Erythroblast (primary cell): ENCODE data around the gene TMPRSS15.
"Not testable (repeated sequence)": the region's sequence is repeated elsewhere in the genome, so short reads cannot be mapped to it uniquely, and the experiment has no call there.

Source experiments
- DNase-seq, 2 experiments: peaks; one replicate each; lab custom pipeline; 2025; lab: John Stamatoyannopoulos, UW
- GATA1 ChIP-seq: IDR thresholded peaks from 2 replicates; pipeline ENCODE4 v1.6.1; 2011; ENCODE audit warnings: low read depth, mild to moderate bottlenecking, control low read depth, low read length, moderate library complexity
- POLR2A ChIP-seq: IDR thresholded peaks from 2 replicates; pipeline ENCODE4 v1.6.1; 2011; ENCODE audit warnings: mild to moderate bottlenecking, low read length

Gene TMPRSS15

DNA sequence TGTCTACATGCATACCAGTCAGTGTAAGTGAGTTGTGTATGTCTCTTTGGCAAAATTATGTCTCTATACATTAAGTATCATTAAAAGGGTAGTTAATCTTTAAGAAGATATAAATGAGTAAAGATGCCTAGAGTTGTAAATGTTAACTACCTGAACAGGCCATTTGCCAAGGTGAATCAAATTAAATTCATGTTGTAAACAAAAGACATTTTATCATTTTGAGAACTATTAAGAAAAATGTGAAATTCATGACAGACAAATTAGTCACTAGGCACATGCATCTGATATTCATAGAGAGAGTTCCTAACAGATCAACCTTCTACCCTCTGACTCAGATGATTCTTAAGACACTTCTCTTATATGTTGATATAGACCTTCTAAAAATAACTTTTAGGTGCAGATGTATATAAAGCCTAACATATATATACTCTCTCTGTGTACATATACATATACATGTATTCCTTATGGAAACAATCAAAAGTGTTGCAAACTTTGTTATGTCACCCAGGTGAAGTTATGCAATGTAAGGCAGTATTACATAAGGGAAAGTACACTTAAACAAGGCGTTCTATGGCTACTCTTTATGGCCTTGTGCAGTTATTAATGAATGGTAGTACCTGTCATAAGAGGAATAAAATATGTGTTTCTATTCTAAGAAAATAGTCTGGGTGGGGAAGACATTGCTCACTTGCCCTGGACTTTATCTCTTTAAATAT is at the start of gene TMPRSS15:
TSS of gene TMPRSS15 (minus strand) at position 51 of the 716 bp plus-strand sequence. CDS start 163 bp downstream, outside the sequence.
- DNase-seq = no peak
- TF ChIP-seq GATA1 = no peak
- TF ChIP-seq POLR2A = no peak

DNA sequence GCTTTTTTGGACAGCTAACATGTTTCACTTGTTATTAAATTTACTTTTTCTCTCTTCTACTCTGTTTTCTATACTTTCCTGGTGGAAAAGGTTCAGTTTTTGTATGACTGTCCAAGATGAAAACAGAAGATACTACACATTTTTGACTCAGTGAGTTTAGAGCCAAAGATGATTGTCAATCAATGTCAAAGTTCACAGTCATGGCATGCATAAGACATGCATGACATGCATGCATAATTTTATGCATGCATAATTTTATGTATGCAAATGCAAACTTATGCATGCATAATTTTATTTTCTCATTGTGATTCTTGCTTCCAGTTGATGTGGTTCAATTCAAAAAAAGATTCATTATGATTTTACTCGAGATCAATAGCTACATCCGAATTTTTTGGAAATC is 48.1 kb upstream of the TMPRSS15 start:
- TF ChIP-seq POLR2A (no peak), GATA1 (no peak)
- DNase-seq = no peak

DNA sequence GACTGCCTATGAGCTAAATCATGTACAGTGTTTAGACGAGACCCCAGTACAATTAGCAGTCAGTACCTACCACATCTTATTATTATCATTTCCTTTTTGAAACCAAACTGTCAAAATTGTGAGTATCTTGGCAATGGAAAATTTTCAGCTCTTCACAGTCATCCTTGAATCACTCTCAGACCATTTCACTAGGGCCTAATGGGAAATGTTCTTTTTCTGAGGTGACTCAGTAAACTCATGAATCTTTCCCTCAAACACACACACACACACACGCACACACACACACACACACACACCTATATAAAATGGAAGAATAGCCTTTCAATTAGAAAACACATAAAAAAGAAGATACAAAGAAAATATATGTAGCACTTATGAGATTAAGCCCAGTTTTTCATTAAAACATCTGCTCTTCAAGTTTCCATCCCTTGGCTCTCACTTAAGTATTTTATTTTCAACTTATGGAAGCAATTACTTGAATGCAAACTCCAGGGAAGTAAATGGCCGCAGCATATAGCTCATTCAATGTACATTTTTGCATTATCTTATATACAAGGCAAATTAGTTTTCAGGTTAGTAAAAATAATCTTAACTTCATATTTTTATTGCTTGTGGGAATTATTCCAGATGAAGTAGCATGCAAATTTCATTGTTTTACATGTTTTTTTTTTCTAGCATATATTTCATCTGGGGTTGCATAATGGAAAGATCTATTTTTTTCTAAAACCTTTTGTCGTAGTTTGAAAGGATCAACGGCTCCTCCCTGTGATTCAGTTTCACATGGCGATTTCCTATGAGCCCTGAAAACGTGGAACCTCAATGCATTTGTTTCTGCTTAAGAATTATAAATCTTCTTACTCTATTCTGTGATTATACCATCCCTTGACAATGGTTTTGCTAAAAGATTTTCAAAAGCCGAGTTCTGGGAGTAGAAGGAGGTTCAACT is 46.3 kb upstream of the TMPRSS15 start:
- TF ChIP-seq POLR2A (no peak), GATA1 (no peak)
- DNase-seq = no peak

DNA sequence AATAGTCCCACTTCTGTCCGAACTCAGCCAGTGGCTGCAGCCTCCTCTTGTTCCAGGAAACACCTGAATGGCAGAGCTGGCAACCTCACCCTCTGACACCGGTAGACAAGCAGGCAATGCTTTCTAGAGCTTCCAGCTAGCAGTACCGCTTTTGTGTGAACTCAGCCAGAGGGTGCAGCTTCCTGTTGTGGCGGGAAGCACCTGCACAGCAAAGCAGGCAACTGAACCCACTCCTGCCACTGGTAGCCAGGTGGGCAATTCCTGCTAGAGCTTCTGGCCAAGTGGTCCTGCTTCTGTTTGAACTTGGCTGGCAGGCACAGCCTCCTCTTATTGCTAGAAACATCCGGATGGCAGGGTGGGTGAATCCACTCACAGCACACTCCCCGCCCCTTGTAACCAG is 40.1 kb upstream of the TMPRSS15 start:
- no peak for DNase-seq
- TF ChIP-seq POLR2A (no peak), GATA1 (no peak)

DNA sequence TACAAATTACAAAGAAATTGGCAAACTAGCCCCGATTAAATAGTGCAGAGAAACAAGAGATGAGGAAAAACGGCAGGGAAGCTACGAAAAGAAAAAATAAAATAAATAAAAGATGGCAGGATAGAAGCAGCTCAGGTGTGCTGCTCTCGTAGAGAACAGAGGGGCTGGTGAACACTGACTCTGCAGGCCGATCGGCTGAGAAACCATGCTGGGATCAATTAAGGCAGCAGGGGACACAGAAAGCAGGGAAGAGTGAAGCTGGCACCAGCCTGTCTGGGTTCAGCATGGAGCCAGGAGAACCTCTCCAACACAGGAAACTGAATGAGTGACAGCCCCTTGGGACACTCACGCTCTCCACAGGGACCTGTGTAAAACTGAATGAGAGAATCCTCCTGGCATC is 39.5 kb upstream of the TMPRSS15 start:
- DNase-seq = no peak
- TF ChIP-seq POLR2A (no peak), GATA1 (no peak)

DNA sequence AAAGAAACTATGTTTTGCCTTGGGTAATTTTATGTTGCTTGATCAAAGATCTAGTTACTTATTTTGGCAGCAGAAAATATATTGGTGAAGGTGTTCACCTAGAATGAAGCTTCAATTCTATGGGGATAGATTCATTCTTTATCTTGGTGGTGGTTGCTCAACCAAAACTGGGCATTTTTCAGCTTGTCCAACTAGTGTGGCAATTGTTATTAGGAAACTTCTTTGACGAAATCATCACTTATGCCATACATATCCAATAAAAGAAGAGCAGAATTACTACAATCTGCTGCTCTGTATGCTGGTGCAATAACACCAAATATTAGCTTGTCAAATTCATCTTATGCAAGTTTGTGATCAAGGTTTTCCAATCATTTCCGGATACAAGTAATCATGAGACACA is 26.8 kb upstream of the TMPRSS15 start:
- DNase-seq = no peak
- no peak for TF ChIP-seq POLR2A
- no peak for TF ChIP-seq GATA1

DNA sequence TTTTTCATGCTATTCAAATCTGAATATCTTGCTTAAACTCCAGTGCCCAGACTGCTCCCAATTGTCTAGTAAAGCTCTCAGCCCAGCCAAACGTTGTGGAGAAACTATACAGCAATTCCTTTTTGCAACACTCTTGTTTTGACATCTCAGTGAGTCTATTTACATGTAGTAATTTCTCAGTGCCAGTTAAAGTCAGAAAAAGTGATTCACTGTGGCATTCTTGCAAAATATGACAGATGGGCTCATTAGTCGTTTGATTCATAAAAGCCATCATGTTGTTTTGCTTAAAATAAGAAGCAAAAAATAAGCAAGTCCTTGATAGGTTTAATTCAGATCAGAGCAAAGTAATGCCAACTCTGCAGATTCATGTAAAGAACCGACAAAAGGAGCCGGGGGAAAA is 20.7 kb upstream of the TMPRSS15 start:
- TF ChIP-seq POLR2A (no peak), GATA1 (no peak)

DNA sequence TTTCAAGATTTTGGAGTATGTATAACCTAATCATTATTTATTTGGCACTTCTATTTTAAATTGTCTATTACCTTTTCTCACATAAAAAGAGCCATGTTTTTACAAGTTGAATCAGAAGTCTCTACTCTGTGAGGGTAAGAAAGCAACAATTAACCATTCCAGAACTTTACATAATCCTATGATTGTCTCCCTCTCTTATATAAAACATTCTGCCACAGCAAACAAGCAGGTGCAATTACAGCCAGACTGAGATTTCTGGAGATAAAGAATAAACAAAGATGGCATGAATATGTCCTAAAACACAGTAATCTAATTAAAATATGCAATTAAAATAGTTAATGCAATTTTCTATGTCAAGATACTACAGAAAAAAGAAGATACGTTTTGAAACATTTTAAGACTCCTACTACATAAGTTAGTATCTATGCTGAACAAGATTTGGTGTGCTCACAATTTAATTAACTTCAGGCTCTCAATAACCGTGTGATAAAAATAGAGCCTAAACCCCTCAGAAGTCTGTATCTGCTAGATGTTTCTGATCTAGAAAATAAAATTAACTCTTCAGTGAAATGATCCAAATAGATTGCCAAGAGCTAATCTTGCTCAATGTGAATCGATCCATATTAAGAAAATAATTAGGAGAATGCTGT is 13.7 kb upstream of the TMPRSS15 start:
- TF ChIP-seq POLR2A (no peak), GATA1 (no peak)

More for the DNA sequence above, 20.7 kb upstream of the TMPRSS15 start:
- no peak for DNase-seq

DNA sequence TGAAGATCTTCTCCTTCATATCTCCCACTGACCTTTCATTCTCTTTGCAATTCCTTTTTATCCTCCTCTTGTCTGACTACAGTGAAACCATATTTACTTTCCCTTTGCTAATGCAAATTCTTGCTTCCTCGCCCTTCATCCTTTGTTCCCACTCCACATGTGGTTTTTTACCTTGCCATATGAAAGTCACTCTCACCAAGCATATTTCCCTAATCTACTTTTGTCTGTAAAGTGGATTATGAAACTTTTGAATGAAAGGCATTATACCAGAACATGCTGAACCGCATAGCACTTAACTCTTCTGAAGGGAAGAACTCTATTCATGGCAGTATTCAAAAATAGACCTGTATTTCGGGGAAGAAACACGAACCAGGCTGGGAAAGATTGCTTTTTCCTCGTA is 8.0 kb upstream of the TMPRSS15 start:
- DNase-seq = no peak

More for the DNA sequence above, 13.7 kb upstream of the TMPRSS15 start:
- no peak for DNase-seq

DNA sequence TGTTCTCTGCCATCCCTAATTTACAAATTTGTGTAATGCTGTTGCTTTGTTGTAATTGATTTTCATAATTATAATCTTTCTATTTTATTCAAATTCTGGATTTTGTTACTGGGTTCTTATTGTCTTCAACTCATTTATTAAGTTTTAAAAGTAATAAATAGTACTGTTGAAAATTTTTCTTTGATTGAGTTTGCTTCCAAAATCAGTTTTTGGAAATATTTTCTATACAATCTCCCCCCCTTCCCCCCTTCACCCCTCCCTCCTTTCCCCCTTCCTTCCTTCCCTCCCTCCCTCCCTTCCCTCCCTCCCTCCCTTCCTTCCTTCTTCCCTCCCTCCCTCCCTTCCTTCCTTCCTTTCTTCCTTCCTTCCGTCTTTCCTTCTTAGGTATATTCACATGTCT is 6.0 kb upstream of the TMPRSS15 start:
- TF ChIP-seq POLR2A (no peak), GATA1 (no peak)
- DNase-seq = no peak

More for the DNA sequence above, 8.0 kb upstream of the TMPRSS15 start:
- TF ChIP-seq POLR2A = no peak
- TF ChIP-seq GATA1 = no peak

DNA sequence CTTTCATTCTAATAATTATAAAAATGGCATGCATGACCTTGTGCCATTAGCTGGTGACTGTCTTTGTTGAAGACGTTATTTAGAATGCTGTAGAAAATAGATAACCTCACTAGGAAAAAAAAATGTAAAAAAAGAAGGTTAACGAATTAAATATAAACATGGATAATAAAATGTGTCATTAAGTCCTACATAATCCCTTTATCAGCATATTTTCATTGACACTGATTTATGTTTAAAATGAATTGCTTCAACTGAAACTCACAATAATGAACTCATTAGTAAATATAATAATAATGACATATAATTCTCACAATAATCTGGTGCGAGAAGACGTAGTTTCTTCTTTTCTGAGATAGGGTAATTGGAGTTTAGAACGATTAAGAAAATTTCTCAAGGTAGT is 4.7 kb downstream of the TMPRSS15 start:
- no peak for TF ChIP-seq POLR2A
- TF ChIP-seq GATA1 = no peak
- DNase-seq = no peak

DNA sequence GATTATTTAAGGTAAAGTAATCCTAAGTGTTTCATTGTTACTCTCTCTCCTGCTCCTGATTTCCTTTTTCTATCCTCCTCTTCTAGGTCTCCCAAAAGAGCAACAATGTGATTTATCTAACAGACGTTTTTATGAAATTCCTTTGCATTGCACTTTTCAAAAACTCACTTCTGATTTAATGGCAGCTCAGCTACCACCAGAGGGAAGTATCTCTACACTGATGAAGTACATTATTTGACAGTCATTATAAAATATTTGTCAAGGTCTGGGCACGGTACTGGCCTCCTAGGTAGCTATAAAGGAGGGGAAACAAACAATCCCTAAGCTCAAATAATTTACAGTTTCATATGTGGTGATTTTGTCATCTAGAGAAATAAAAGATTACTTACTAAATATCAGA is 15.6 kb downstream of the TMPRSS15 start:
- no peak for DNase-seq
- no peak for TF ChIP-seq GATA1
- TF ChIP-seq POLR2A = no peak

DNA sequence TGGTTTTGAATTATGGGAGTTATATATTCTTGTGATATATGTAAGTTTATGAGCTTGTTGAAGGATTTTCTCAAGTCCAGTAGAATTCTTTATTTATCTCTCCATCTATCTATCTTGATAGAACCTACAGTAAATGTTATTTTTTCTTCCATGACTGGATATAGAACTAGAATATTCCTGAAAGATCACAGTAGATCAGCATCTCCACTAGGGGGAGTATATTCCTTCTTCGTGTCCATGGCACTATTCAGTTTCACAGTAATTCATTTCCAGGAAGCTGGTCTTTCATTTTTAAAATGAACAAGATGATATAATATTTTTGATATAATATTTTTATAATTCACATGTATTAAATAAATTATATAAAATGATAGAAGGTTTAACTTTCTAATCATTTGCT is 18.8 kb downstream of the TMPRSS15 start:
- DNase-seq = peak in 1 of 2 experiments; percentile 4

DNA sequence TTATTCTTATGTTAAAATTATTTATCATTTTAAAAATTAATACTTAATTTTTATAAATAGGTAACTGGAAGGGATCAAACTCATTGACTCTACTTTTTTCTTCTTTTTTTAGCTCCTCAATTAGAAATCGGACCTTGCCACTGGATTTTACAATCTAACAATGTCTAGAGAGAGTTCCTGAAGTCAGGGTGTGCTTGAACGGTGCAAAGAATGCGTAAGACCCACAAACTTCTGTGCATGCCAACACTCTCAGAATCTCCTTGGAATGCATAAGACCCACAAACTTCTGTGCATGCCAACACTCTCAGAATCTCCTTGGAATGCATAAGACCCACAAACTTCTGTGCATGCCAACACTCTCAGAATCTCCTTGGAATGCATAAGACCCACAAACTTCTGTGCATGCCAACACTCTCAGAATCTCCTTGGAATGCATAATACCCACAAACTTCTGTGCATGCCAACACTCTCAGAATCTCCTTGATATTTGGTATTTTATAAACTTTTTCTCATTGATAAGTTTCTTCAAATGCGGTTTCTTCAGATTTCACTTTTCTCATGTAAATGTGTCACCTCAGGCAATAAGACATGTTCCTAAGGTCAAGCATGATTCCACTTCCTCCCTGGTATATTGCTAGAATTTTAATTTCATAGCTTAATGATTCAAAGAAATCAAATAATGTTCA is 20.5 kb downstream of the TMPRSS15 start:
- not testable (repeated sequence) for DNase-seq

More for the DNA sequence above, 18.8 kb downstream of the TMPRSS15 start:
- no peak for TF ChIP-seq GATA1
- no peak for TF ChIP-seq POLR2A
